WI38 (cell line): ENCODE data around the gene WASF3.

Experiments used
- H3K4me3 ChIP-seq: 2 replicates; pipeline ENCODE4 v1.5.1; 2011; ENCODE audit warnings: low read depth, mild to moderate bottlenecking, control low read depth, low read length
- TF ChIP-seq, protein P1 (sequence below): IDR thresholded peaks from 2 replicates; pipeline ENCODE4 v1.5.1; 2012; ENCODE audit warnings: low read depth, mild to moderate bottlenecking, control low read depth, low read length

WASF3 gene

GRCh38 chr13:26651234-26651633 lies 93.8 kb downstream of the WASF3 start:
- TF ChIP-seq, protein P1, sequence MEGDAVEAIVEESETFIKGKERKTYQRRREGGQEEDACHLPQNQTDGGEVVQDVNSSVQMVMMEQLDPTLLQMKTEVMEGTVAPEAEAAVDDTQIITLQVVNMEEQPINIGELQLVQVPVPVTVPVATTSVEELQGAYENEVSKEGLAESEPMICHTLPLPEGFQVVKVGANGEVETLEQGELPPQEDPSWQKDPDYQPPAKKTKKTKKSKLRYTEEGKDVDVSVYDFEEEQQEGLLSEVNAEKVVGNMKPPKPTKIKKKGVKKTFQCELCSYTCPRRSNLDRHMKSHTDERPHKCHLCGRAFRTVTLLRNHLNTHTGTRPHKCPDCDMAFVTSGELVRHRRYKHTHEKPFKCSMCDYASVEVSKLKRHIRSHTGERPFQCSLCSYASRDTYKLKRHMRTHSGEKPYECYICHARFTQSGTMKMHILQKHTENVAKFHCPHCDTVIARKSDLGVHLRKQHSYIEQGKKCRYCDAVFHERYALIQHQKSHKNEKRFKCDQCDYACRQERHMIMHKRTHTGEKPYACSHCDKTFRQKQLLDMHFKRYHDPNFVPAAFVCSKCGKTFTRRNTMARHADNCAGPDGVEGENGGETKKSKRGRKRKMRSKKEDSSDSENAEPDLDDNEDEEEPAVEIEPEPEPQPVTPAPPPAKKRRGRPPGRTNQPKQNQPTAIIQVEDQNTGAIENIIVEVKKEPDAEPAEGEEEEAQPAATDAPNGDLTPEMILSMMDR: no peak
- no peak overlapping the region for H3K4me3 ChIP-seq

DNA sequence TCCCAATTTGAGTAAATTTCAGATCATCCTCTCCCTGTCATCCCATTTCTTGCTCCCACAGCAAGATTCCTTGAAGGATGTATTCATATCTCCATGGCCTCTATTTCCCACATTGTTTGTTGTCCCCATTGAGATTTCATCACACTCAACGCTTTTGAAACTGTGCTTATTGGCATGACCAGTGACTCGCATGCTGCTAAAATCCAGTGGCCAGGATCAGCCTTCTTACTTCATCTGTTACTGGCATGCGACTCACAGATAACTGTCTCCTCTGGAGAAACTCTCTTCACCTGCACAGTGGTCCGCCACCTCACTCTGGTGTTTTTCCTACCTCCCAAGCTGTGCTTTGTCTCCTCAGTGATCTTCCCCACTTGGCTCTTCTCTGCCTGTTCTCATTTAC lies 95.8 kb downstream of the WASF3 start:
- TF ChIP-seq, protein P1: no peak
- H3K4me3 ChIP-seq: no peak overlapping the region

- TF ChIP-seq, protein P1: no peak
Observed at GRCh38 chr13:26653842-26654241, 96.4 kb downstream of the WASF3 start.

GRCh38 chr13:26656919-26657318 lies 99.4 kb downstream of the WASF3 start:
- TF ChIP-seq, protein P1: no peak
- no peak overlapping the region for H3K4me3 ChIP-seq

More at GRCh38 chr13:26653842-26654241, 96.4 kb downstream of the WASF3 start:
- no peak overlapping the region for H3K4me3 ChIP-seq

- TF ChIP-seq, protein P1: no peak
- no peak overlapping the region for H3K4me3 ChIP-seq
Observed at GRCh38 chr13:26658448-26659385, 101.2 kb downstream of the WASF3 start.

GRCh38 chr13:26660185-26660584 lies 102.7 kb downstream of the WASF3 start:
- H3K4me3 ChIP-seq: no peak overlapping the region
- TF ChIP-seq, protein P1: no peak

GRCh38 chr13:26660766-26661165 lies 103.3 kb downstream of the WASF3 start:
- H3K4me3 ChIP-seq: no peak overlapping the region
- TF ChIP-seq, protein P1: no peak
